Prostate gland (tissue), 2 donors: ENCODE measurements around the gene CUL3. TPM values are rescaled to one million over a fixed set of nuclear protein-coding genes. Genes with fewer than 3 reads are reported as not detected.
"Not testable (repeated sequence)": the region's sequence is repeated elsewhere in the genome, so short reads cannot be mapped to it uniquely, and the experiment has no call there.

Experiments used
- DNase-seq: peaks from one replicate; pipeline ENCODE4 v3.0.0-alpha.2; 2019; ENCODE audit warnings: low spot score
- H3K27ac ChIP-seq, 2 donors: fragments of 200-600 bp; sonication (generic); 2 replicates each; pipeline ENCODE4 v1.5.1; 2017 to 2019
- H3K27me3 ChIP-seq: fragments of 200-600 bp; sonication (generic); replicated peaks from 2 replicates; pipeline ENCODE4 v1.5.1; 2019; ENCODE audit not compliant: insufficient read depth
- H3K36me3 ChIP-seq, 2 donors: fragments of 200-600 bp; sonication (generic); 1 replicate in 1 of 2; 2 replicates in 1 of 2; pipeline versions ENCODE4 v1.5.1 to v1.8.1; 2017 to 2019
- H3K4me1 ChIP-seq: fragments of 200-600 bp; sonication (generic); replicated peaks from 2 replicates; pipeline ENCODE4 v1.5.1; 2019
- H3K4me3 ChIP-seq, 2 donors: fragments of 200-600 bp; sonication (generic); 2 replicates each; pipeline ENCODE4 v1.5.1; 2017 to 2019
- H3K9me3 ChIP-seq: fragments of 200-600 bp; sonication (generic); 2 replicates; pipeline ENCODE4 v1.5.1; 2017
- POLR2A ChIP-seq: fragments of 450-650 bp; IDR thresholded peaks from one replicate; pipeline ENCODE4 v1.6.1; 2016; ENCODE audit warnings: antibody characterized with exemption, mild to moderate bottlenecking
- POLR2AphosphoS5 ChIP-seq: sonication (generic); formaldehyde crosslinking; IDR thresholded peaks from one replicate; pipeline ENCODE4 v1.6.1; 2017; ENCODE audit warnings: antibody characterized with exemption
- WGBS: methylation state at CpG from one replicate; pipeline ENCODE4 v1.1.5; 2018; 5-methylcytosine and 5-hydroxymethylcytosine counted together
- intact Hi-C: fragments of 100-400 bp; cut with DNase I; formaldehyde crosslinking; loops from one replicate; pipeline ENCODE4 v1.14.2; 2022
- total RNA-seq, 2 donors: library from RNA; depleted of rRNA; stranded (reverse); fragments of >200 nt; gene quantifications; one replicate each; pipeline ENCODE4 v1.1.0, GENCODE V29; 2016
- TF ChIP-seq, protein P1 (sequence below), 4 experiments: fragments of 200-600 bp in 2 of 4; fragments of 450-650 bp in 2 of 4; sonication (generic) in 2 of 4; IDR thresholded peaks; 1 replicate in 3 of 4; 2 replicates in 1 of 4; pipeline ENCODE4 v1.5.1; 2016 to 2019; ENCODE audit warnings: antibody characterized with exemption in 4 of 4, mild to moderate bottlenecking in 2 of 4, moderate library complexity in 2 of 4

CUL3 gene
- total RNA-seq, 2 donors from 2014 or later: 69.2 to 90.5 TPM

DNA sequence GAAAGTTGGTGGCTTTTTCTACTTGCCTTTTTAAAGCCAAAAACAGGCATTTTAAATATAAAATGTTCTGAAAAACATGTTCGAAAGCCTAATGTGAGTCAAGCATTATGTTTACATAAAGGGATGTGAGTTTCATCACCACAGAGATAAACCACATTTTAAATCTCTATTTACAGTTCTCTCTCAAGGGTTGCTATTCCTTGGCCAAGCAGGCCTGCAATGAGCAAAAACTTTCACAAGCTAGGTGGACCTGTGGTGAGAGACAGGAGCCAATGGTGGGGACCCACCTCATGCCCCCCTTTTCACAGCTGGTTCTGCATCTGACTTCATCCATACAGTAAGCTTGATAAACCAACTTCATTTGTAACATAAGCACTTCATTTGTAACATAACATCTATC, 65.1 kb downstream of the CUL3 start:
- no peak overlapping the region for H3K27ac ChIP-seq
- peaks cover 5% of the 10 kb centered on the region for H3K4me1 ChIP-seq
- WGBS: 49% methylated on average over 1 of the region's 1 CpG
- no peaks in the 10 kb centered on the region for H3K27me3 ChIP-seq
- no peaks in the 10 kb centered on the region for H3K36me3 ChIP-seq
- DNase-seq: no peak
- intact Hi-C loops: no loop called here
- no peaks in the 10 kb centered on the region for H3K9me3 ChIP-seq
- TF ChIP-seq, protein P1, sequence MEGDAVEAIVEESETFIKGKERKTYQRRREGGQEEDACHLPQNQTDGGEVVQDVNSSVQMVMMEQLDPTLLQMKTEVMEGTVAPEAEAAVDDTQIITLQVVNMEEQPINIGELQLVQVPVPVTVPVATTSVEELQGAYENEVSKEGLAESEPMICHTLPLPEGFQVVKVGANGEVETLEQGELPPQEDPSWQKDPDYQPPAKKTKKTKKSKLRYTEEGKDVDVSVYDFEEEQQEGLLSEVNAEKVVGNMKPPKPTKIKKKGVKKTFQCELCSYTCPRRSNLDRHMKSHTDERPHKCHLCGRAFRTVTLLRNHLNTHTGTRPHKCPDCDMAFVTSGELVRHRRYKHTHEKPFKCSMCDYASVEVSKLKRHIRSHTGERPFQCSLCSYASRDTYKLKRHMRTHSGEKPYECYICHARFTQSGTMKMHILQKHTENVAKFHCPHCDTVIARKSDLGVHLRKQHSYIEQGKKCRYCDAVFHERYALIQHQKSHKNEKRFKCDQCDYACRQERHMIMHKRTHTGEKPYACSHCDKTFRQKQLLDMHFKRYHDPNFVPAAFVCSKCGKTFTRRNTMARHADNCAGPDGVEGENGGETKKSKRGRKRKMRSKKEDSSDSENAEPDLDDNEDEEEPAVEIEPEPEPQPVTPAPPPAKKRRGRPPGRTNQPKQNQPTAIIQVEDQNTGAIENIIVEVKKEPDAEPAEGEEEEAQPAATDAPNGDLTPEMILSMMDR (IDR thresholded peaks at IDR 0.05): no peak
- TF ChIP-seq POLR2AphosphoS5 (no peak), POLR2A (no peak)
- H3K4me3 ChIP-seq: no peak overlapping the region

DNA sequence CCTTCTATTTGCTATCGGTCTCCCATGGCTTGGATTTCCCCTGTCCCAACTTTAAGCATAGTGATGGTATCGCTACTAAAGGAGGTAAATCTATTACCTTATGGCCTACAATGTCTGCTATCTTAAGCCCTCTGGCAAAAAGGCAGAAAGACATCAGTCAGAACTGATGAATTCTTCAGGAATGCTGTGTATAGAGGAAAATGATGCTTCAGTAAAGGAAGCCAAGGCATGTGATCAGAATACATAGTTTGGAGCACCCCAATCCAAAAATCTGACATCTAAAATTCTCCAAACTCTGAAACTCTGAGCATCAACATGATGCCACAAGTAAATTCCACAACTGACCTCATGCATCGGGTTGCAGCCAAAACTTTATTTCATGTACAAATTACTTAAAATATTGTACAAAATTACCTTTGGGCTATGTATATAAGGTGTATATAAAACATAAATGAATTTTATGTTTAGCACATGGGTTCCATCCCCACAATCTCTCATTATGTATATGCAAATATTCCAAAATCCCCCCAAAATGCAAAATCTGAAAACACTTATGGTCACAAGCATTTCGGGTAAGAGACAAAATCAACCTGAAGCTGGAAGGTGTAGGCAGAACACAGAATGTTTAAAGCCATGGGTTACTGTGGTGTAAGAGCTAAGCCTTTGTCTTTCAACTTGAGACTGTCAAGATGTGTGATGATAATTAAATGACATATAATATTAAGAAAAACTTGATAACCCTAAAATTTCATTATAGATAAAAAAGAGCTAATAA, 66.2 kb downstream of the CUL3 start:
- DNase-seq: no peak
- 95% methylated on average over 4 of the region's 4 CpGs for WGBS
- Histone ChIP-seq H3K27me3 (no peaks in the 10 kb centered on the region), H3K36me3 (no peaks in the 10 kb centered on the region), H3K27ac (no peak overlapping the region), H3K4me3 (no peak overlapping the region), H3K4me1 (peaks cover 5% of the 10 kb centered on the region), H3K9me3 (no peaks in the 10 kb centered on the region)
- TF ChIP-seq POLR2AphosphoS5: no peak
- TF ChIP-seq POLR2A: no peak
- TF ChIP-seq, protein P1 (IDR thresholded peaks at IDR 0.05): no peak
- intact Hi-C loops: no loop called here

DNA sequence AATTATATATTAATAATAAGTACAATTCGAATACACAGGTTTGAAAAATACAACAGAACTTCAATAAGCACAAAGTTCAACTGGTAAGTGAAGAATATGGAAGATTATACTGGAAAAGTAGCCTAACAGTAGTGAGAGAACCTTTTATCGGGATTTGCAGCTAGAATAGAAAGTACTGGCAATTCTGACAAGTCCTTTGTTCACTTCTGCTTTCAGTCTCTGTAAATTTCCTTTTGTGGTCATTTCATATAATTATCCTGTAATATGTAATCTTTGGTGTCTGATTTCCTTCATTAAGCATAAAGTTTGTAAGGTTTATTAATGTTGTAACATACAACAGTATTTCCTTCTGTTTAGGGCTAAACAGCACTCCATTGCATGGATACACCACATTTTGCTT, 67.2 kb downstream of the CUL3 start:
- 81% methylated on average over 2 of the region's 2 CpGs for WGBS
- H3K27ac ChIP-seq: no peak overlapping the region
- H3K4me1 ChIP-seq: peaks cover 5% of the 10 kb centered on the region

DNA sequence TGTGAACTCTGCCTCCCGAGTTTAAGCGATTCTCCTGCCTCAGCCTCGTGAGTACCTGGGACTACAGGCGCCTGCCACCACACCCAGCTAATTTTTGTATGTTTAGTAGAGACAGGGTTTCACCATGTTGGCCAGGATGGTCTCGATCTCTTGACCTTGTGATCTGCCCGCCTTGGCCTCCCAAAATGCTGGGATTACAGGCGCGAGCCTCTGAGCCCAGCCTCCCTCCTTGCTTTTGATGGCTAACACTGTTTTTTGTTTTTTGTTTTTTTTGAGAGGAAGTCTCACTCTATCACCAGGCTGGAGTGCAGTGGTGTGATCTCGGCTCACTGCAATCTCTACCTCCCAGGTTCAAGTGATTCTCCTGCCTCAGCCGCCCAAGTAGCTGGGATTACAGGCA, 68.8 kb downstream of the CUL3 start:
- H3K27me3 ChIP-seq, H3K9me3 ChIP-seq, DNase-seq, H3K4me1 ChIP-seq, intact Hi-C loops, H3K4me3 ChIP-seq, H3K27ac ChIP-seq, H3K36me3 ChIP-seq: not testable (repeated sequence)
- WGBS: 97% methylated on average over 10 of the region's 10 CpGs

More for the DNA sequence above, 67.2 kb downstream of the CUL3 start:
- no peaks in the 10 kb centered on the region for H3K36me3 ChIP-seq
- TF ChIP-seq POLR2A: no peak
- TF ChIP-seq POLR2AphosphoS5: no peak
- TF ChIP-seq, protein P1 (IDR thresholded peaks at IDR 0.05): no peak
- H3K27me3 ChIP-seq: no peaks in the 10 kb centered on the region
- intact Hi-C loops: no loop called here
- DNase-seq: no peak
- H3K4me3 ChIP-seq: no peak overlapping the region
- no peaks in the 10 kb centered on the region for H3K9me3 ChIP-seq

DNA sequence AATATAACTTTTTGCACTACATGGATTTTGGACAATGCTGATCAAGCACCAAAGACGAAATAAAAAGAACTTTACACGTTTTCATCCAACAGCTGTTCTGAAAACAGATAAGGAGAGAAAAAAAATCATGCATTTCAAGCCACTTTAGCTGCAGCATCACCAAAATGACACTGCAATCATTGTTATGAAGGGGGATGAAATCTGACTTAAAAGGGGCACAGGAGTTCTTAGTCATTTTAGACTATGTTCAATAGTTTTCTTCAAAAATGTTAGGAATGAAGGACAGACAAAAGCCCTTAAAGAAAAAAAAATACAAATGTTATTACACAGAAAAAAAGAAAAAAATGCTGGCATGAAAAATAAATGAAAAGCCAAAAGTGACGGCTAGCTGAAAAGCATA, 71.2 kb downstream of the CUL3 start:
- no peak for DNase-seq
- Histone ChIP-seq H3K4me3 (no peak overlapping the region), H3K27me3 (no peaks in the 10 kb centered on the region), H3K9me3 (no peaks in the 10 kb centered on the region), H3K4me1 (no peaks in the 10 kb centered on the region), H3K27ac (no peak overlapping the region), H3K36me3 (no peaks in the 10 kb centered on the region)
- TF ChIP-seq POLR2AphosphoS5: no peak
- TF ChIP-seq, protein P1 (IDR thresholded peaks at IDR 0.05): no peak
- no peak for TF ChIP-seq POLR2A
- intact Hi-C loops: no loop called here
- 38% methylated on average over 3 of the region's 3 CpGs for WGBS
